Activated T-helper 17 cell treated with anti-CD3 and anti-CD28 coated beads, Interleukin-2, amount 50 U/mL, for 72 hours (primary cell): ENCODE data around the gene SLC6A11. TPM values are rescaled to one million over a fixed set of nuclear protein-coding genes. Genes with fewer than 3 reads are reported as not detected.

ENCODE experiments used
- ATAC-seq: fragments of 150-1000 bp; cut with Tn5 transposase; replicated peaks from 2 replicates; pipeline ENCODE4 v1.10.0; 2021; ENCODE audit warnings: mild to moderate bottlenecking, moderate library complexity
- H3K27ac Mint-ChIP-seq: one replicate; pipeline ENCODE4 v1.8.0; 2022; ENCODE audit warnings: mixed read lengths
- H3K27me3 Mint-ChIP-seq: one replicate; pipeline ENCODE4 v1.8.0; 2022; ENCODE audit warnings: mixed read lengths
- H3K36me3 Mint-ChIP-seq: one replicate; pipeline ENCODE4 v1.8.0; 2022; ENCODE audit warnings: low read depth, mild to moderate bottlenecking, mixed read lengths
- H3K4me1 Mint-ChIP-seq: one replicate; pipeline ENCODE4 v1.8.0; 2022; ENCODE audit warnings: mixed read lengths
- H3K4me3 Mint-ChIP-seq: one replicate; pipeline ENCODE4 v1.8.0; 2022; ENCODE audit warnings: mild to moderate bottlenecking, mixed read lengths
- H3K9me3 Mint-ChIP-seq: one replicate; pipeline ENCODE4 v1.8.0; 2022; ENCODE audit warnings: mixed read lengths
- total RNA-seq, 2 donors: library from RNA; stranded (reverse); gene quantifications; one replicate each; pipeline ENCODE4 v1.2.3, GENCODE V29; 2022

Gene SLC6A11
- not detected for total RNA-seq

- Mint-ChIP-seq H3K4me1 (no peaks in the 10 kb centered on the region), H3K36me3 (no peaks in the 10 kb centered on the region), H3K27me3 (peaks cover 36% of the 10 kb centered on the region), H3K9me3 (no peaks in the 10 kb centered on the region), H3K27ac (no peak within 1 kb of the TSS), H3K4me3 (no peak within 1 kb of the TSS)
- no peak for ATAC-seq
Observed at GRCh38 chr3:10816019-10816862, at the start of gene SLC6A11. TSS of gene SLC6A11 (plus strand) at chr3:10816228. CDS start at chr3:10816266, 38 bp downstream.

GRCh38 chr3:10768708-10769394 is 47.2 kb upstream of the SLC6A11 start:
- no peak for ATAC-seq
- H3K27ac Mint-ChIP-seq: no peak overlapping the region
- no peaks in the 10 kb centered on the region for H3K36me3 Mint-ChIP-seq
- H3K27me3 Mint-ChIP-seq: peaks cover 32% of the 10 kb centered on the region
- no peaks in the 10 kb centered on the region for H3K4me1 Mint-ChIP-seq
- no peaks in the 10 kb centered on the region for H3K9me3 Mint-ChIP-seq
- no peak overlapping the region for H3K4me3 Mint-ChIP-seq

- H3K36me3 Mint-ChIP-seq: no peaks in the 10 kb centered on the region
- H3K27me3 Mint-ChIP-seq: peaks cover 37% of the 10 kb centered on the region
- no peak overlapping the region for H3K4me3 Mint-ChIP-seq
- no peak overlapping the region for H3K27ac Mint-ChIP-seq
- no peaks in the 10 kb centered on the region for H3K9me3 Mint-ChIP-seq
- no peaks in the 10 kb centered on the region for H3K4me1 Mint-ChIP-seq
- no peak for ATAC-seq
Observed at GRCh38 chr3:10770547-10770946, 45.5 kb upstream of the SLC6A11 start.

- H3K4me1 Mint-ChIP-seq: no peaks in the 10 kb centered on the region
- H3K4me3 Mint-ChIP-seq: no peak overlapping the region
- ATAC-seq: no peak
- no peaks in the 10 kb centered on the region for H3K36me3 Mint-ChIP-seq
- H3K9me3 Mint-ChIP-seq: no peaks in the 10 kb centered on the region
- peaks cover 36% of the 10 kb centered on the region for H3K27me3 Mint-ChIP-seq
- H3K27ac Mint-ChIP-seq: no peak overlapping the region
Observed at GRCh38 chr3:10770981-10771380, 45.0 kb upstream of the SLC6A11 start.

- no peaks in the 10 kb centered on the region for H3K36me3 Mint-ChIP-seq
- no peaks in the 10 kb centered on the region for H3K4me1 Mint-ChIP-seq
- no peaks in the 10 kb centered on the region for H3K9me3 Mint-ChIP-seq
- no peak overlapping the region for H3K27ac Mint-ChIP-seq
- ATAC-seq: no peak
- H3K4me3 Mint-ChIP-seq: no peak overlapping the region
- H3K27me3 Mint-ChIP-seq: peaks cover 37% of the 10 kb centered on the region
Observed at GRCh38 chr3:10771486-10772270, 44.4 kb upstream of the SLC6A11 start.

GRCh38 chr3:10772271-10773161 is 43.5 kb upstream of the SLC6A11 start:
- H3K4me1 Mint-ChIP-seq: no peaks in the 10 kb centered on the region
- H3K27me3 Mint-ChIP-seq: peaks cover 40% of the 10 kb centered on the region
- no peaks in the 10 kb centered on the region for H3K9me3 Mint-ChIP-seq
- no peak overlapping the region for H3K4me3 Mint-ChIP-seq
- no peak overlapping the region for H3K27ac Mint-ChIP-seq
- ATAC-seq: no peak
- no peaks in the 10 kb centered on the region for H3K36me3 Mint-ChIP-seq

- Mint-ChIP-seq H3K4me1 (no peaks in the 10 kb centered on the region), H3K36me3 (no peaks in the 10 kb centered on the region), H3K9me3 (no peaks in the 10 kb centered on the region), H3K27ac (no peak overlapping the region), H3K27me3 (peaks cover 38% of the 10 kb centered on the region), H3K4me3 (no peak overlapping the region)
- ATAC-seq: no peak
Observed at GRCh38 chr3:10774129-10774670, 41.8 kb upstream of the SLC6A11 start.

- no peaks in the 10 kb centered on the region for H3K9me3 Mint-ChIP-seq
- H3K27ac Mint-ChIP-seq: no peak overlapping the region
- H3K4me3 Mint-ChIP-seq: no peak overlapping the region
- no peak for ATAC-seq
- no peaks in the 10 kb centered on the region for H3K4me1 Mint-ChIP-seq
- H3K27me3 Mint-ChIP-seq: peaks cover 40% of the 10 kb centered on the region
- H3K36me3 Mint-ChIP-seq: no peaks in the 10 kb centered on the region
Observed at GRCh38 chr3:10774825-10775224, 41.2 kb upstream of the SLC6A11 start.

GRCh38 chr3:10775259-10775658 is 40.8 kb upstream of the SLC6A11 start:
- ATAC-seq: no peak
- Mint-ChIP-seq H3K27me3 (peaks cover 40% of the 10 kb centered on the region), H3K4me1 (no peaks in the 10 kb centered on the region), H3K27ac (no peak overlapping the region), H3K9me3 (no peaks in the 10 kb centered on the region), H3K4me3 (no peak overlapping the region), H3K36me3 (no peaks in the 10 kb centered on the region)

- Mint-ChIP-seq H3K4me3 (no peak overlapping the region), H3K36me3 (no peaks in the 10 kb centered on the region), H3K27me3 (peaks cover 39% of the 10 kb centered on the region), H3K27ac (no peak overlapping the region), H3K9me3 (no peaks in the 10 kb centered on the region), H3K4me1 (no peaks in the 10 kb centered on the region)
- no peak for ATAC-seq
Observed at GRCh38 chr3:10775828-10776227, 40.2 kb upstream of the SLC6A11 start.

- Mint-ChIP-seq H3K9me3 (no peaks in the 10 kb centered on the region), H3K27ac (no peak overlapping the region), H3K4me3 (no peak overlapping the region), H3K27me3 (peaks cover 33% of the 10 kb centered on the region), H3K36me3 (no peaks in the 10 kb centered on the region), H3K4me1 (no peaks in the 10 kb centered on the region)
- ATAC-seq: no peak
Observed at GRCh38 chr3:10777627-10778026, 38.4 kb upstream of the SLC6A11 start.

- H3K4me1 Mint-ChIP-seq: no peaks in the 10 kb centered on the region
- H3K4me3 Mint-ChIP-seq: no peak overlapping the region
- H3K27me3 Mint-ChIP-seq: peaks cover 37% of the 10 kb centered on the region
- H3K27ac Mint-ChIP-seq: no peak overlapping the region
- H3K36me3 Mint-ChIP-seq: no peaks in the 10 kb centered on the region
- no peaks in the 10 kb centered on the region for H3K9me3 Mint-ChIP-seq
- ATAC-seq: no peak
Observed at GRCh38 chr3:10778492-10779292, 37.3 kb upstream of the SLC6A11 start.

GRCh38 chr3:10779293-10779805 is 36.7 kb upstream of the SLC6A11 start:
- no peak for ATAC-seq
- Mint-ChIP-seq H3K27ac (no peak overlapping the region), H3K36me3 (no peaks in the 10 kb centered on the region), H3K9me3 (no peaks in the 10 kb centered on the region), H3K4me3 (no peak overlapping the region), H3K4me1 (no peaks in the 10 kb centered on the region), H3K27me3 (peaks cover 43% of the 10 kb centered on the region)
